IPS-NIHi11 (cell line): ENCODE measurements around the gene FEN1.
A peak's percentile ranks its signal among the peaks of the same experiment; 100 is the strongest.

Experiments
- DNase-seq: peaks from one replicate; pipeline ENCODE4 v3.0.0; 2012; ENCODE audit warnings: mixed read lengths, low spot score

FEN1 gene

GRCh38 chr11:61775106-61775505 lies 17.6 kb upstream of the FEN1 start:
- no peak for DNase-seq

GRCh38 chr11:61775606-61776554 lies 16.8 kb upstream of the FEN1 start:
- DNase-seq, result no peak

- DNase-seq, result peak; percentile 89
Observed at GRCh38 chr11:61776561-61777075, 16.1 kb upstream of the FEN1 start.

- DNase-seq, result peak; percentile 89
Observed at GRCh38 chr11:61777234-61778090, 15.2 kb upstream of the FEN1 start.

- no peak for DNase-seq
Observed at GRCh38 chr11:61778357-61778886, 14.3 kb upstream of the FEN1 start.

- no peak for DNase-seq
Observed at GRCh38 chr11:61778920-61779650, 13.6 kb upstream of the FEN1 start.

- DNase-seq, result no peak
Observed at GRCh38 chr11:61779666-61780525, 12.8 kb upstream of the FEN1 start.

GRCh38 chr11:61780581-61781162 lies 12.0 kb upstream of the FEN1 start:
- DNase-seq, result no peak

- DNase-seq, result no peak
Observed at GRCh38 chr11:61781585-61781984, 11.1 kb upstream of the FEN1 start.

GRCh38 chr11:61782299-61782698 lies 10.4 kb upstream of the FEN1 start:
- DNase-seq, result no peak

- no peak for DNase-seq
Observed at GRCh38 chr11:61782841-61783240, 9.9 kb upstream of the FEN1 start.

- DNase-seq, result no peak
Observed at GRCh38 chr11:61783717-61784505, 8.8 kb upstream of the FEN1 start.

- no peak for DNase-seq
Observed at GRCh38 chr11:61784506-61784805, 8.3 kb upstream of the FEN1 start.

- DNase-seq, result no peak
Observed at GRCh38 chr11:61785837-61786402, 6.8 kb upstream of the FEN1 start.

GRCh38 chr11:61787928-61788491 lies 4.7 kb upstream of the FEN1 start:
- peak; percentile 72 for DNase-seq

GRCh38 chr11:61791737-61792309 lies 888 bp upstream of the FEN1 start:
- DNase-seq, result peak; percentile 68

GRCh38 chr11:61793083-61793828 lies 545 bp downstream of the FEN1 start:
- DNase-seq, result no peak

- DNase-seq, result no peak
Observed at GRCh38 chr11:61793829-61794204, 1.1 kb downstream of the FEN1 start.
